ENCODE results near the gene ADARB2. TPM values are rescaled to one million over a fixed set of nuclear protein-coding genes. Genes with fewer than 3 reads are reported as not detected.

ADARB2 gene
- total and polyA plus RNA-seq, 4 donors, result under 0.01 to 0.79 TPM; not detected in 2

- no peak for ATAC-seq (ENCODE audit: low FRiP score)
- no peaks in the 10 kb centered on the region for H3K27me3 ChIP-seq (ENCODE audit: control insufficient read depth in 1 of 2, insufficient read depth in 2 of 2, low read length in 1 of 2)
- H3K27ac ChIP-seq (ENCODE audit: low read depth in 1 of 2, low read length in 2 of 2), result no peak overlapping the region
- WGBS, 2 donors, result 70 to 73% methylated on average over 7 of the region's 7 CpGs
- no peaks in the 10 kb centered on the region for H3K4me1 ChIP-seq (ENCODE audit: control insufficient read depth in 1 of 2, insufficient read depth in 2 of 2, low read length in 2 of 2)
- no peaks in the 10 kb centered on the region for H3K36me3 ChIP-seq (ENCODE audit: control insufficient read depth in 1 of 2, insufficient read depth in 2 of 2, low read length in 1 of 2)
- H3K9me3 ChIP-seq (ENCODE audit: control insufficient read depth, low read length), result no peaks in the 10 kb centered on the region
- DNase-seq, result no peak
- no peak overlapping the region for H3K4me3 ChIP-seq (ENCODE audit: low read length in 2 of 2)
- intact Hi-C loops (cut with DNase I), result no loop called here
Observed at GRCh38 chr10:1194161-1194560, 543.2 kb downstream of the ADARB2 start.

GRCh38 chr10:1193561-1193960 lies 543.8 kb downstream of the ADARB2 start:
- Histone ChIP-seq H3K4me1 (ENCODE audit: control insufficient read depth in 1 of 2, insufficient read depth in 2 of 2, low read length in 2 of 2) (no peaks in the 10 kb centered on the region), H3K36me3 (ENCODE audit: control insufficient read depth in 1 of 2, insufficient read depth in 2 of 2, low read length in 1 of 2) (no peaks in the 10 kb centered on the region), H3K27me3 (ENCODE audit: control insufficient read depth in 1 of 2, insufficient read depth in 2 of 2, low read length in 1 of 2) (no peaks in the 10 kb centered on the region), H3K27ac (ENCODE audit: low read depth in 1 of 2, low read length in 2 of 2) (no peak overlapping the region), H3K9me3 (ENCODE audit: control insufficient read depth, low read length) (no peaks in the 10 kb centered on the region), H3K4me3 (ENCODE audit: low read length in 2 of 2) (no peak overlapping the region)
- DNase-seq (no peak), ATAC-seq (ENCODE audit: low FRiP score) (no peak)
- WGBS, 2 donors, result 13 to 17% methylated on average over 4 of the region's 4 CpGs
- intact Hi-C loops (cut with DNase I), result no loop called here

- Histone ChIP-seq H3K4me1 (ENCODE audit: control insufficient read depth in 1 of 2, insufficient read depth in 2 of 2, low read length in 2 of 2) (no peaks in the 10 kb centered on the region), H3K36me3 (ENCODE audit: control insufficient read depth in 1 of 2, insufficient read depth in 2 of 2, low read length in 1 of 2) (no peaks in the 10 kb centered on the region), H3K27ac (ENCODE audit: low read depth in 1 of 2, low read length in 2 of 2) (no peak overlapping the region), H3K4me3 (ENCODE audit: low read length in 2 of 2) (no peak overlapping the region), H3K27me3 (ENCODE audit: control insufficient read depth in 1 of 2, insufficient read depth in 2 of 2, low read length in 1 of 2) (no peaks in the 10 kb centered on the region), H3K9me3 (ENCODE audit: control insufficient read depth, low read length) (no peaks in the 10 kb centered on the region)
- DNase-seq (peak in 1 of 2 donors; percentile 12), ATAC-seq (ENCODE audit: low FRiP score) (no peak)
- 64 to 71% methylated on average over 7 of the region's 7 CpGs for WGBS, 2 donors
- intact Hi-C loops (cut with DNase I), result no loop called here
Observed at GRCh38 chr10:1191752-1192151, 545.6 kb downstream of the ADARB2 start.

- intact Hi-C loops (cut with DNase I), result no loop called here
- peak; percentile 3 to 53 for DNase-seq
- WGBS, 2 donors, result 89 to 91% methylated on average over 22 of the region's 22 CpGs
Observed at GRCh38 chr10:1190791-1191490, 546.4 kb downstream of the ADARB2 start.

GRCh38 chr10:1190052-1190395 lies 547.3 kb downstream of the ADARB2 start:
- H3K4me1 ChIP-seq (ENCODE audit: control insufficient read depth in 1 of 2, insufficient read depth in 2 of 2, low read length in 2 of 2), result no peaks in the 10 kb centered on the region
- H3K4me3 ChIP-seq (ENCODE audit: low read length in 2 of 2), result no peak overlapping the region
- WGBS, 2 donors, result 62 to 73% methylated on average over 12 of the region's 12 CpGs
- no peaks in the 10 kb centered on the region for H3K27me3 ChIP-seq (ENCODE audit: control insufficient read depth in 1 of 2, insufficient read depth in 2 of 2, low read length in 1 of 2)
- H3K9me3 ChIP-seq (ENCODE audit: control insufficient read depth, low read length), result no peaks in the 10 kb centered on the region
- no peaks in the 10 kb centered on the region for H3K36me3 ChIP-seq (ENCODE audit: control insufficient read depth in 1 of 2, insufficient read depth in 2 of 2, low read length in 1 of 2)
- intact Hi-C loops (cut with DNase I), result no loop called here
- H3K27ac ChIP-seq (ENCODE audit: low read depth in 1 of 2, low read length in 2 of 2), result no peak overlapping the region
- DNase-seq, result no peak
- no peak for ATAC-seq (ENCODE audit: low FRiP score)

More at GRCh38 chr10:1190791-1191490, 546.4 kb downstream of the ADARB2 start:
- no peak overlapping the region for H3K4me3 ChIP-seq (ENCODE audit: low read length in 2 of 2)
- no peaks in the 10 kb centered on the region for H3K36me3 ChIP-seq (ENCODE audit: control insufficient read depth in 1 of 2, insufficient read depth in 2 of 2, low read length in 1 of 2)
- no peaks in the 10 kb centered on the region for H3K9me3 ChIP-seq (ENCODE audit: control insufficient read depth, low read length)
- H3K27ac ChIP-seq (ENCODE audit: low read depth in 1 of 2, low read length in 2 of 2), result no peak overlapping the region
- no peaks in the 10 kb centered on the region for H3K4me1 ChIP-seq (ENCODE audit: control insufficient read depth in 1 of 2, insufficient read depth in 2 of 2, low read length in 2 of 2)
- no peaks in the 10 kb centered on the region for H3K27me3 ChIP-seq (ENCODE audit: control insufficient read depth in 1 of 2, insufficient read depth in 2 of 2, low read length in 1 of 2)
- ATAC-seq (ENCODE audit: low FRiP score), result no peak

GRCh38 chr10:1189166-1190051 lies 547.9 kb downstream of the ADARB2 start:
- no peaks in the 10 kb centered on the region for H3K4me1 ChIP-seq (ENCODE audit: control insufficient read depth in 1 of 2, insufficient read depth in 2 of 2, low read length in 2 of 2)
- intact Hi-C loops (cut with DNase I), result no loop called here
- H3K9me3 ChIP-seq (ENCODE audit: control insufficient read depth, low read length), result no peaks in the 10 kb centered on the region
- DNase-seq (no peak), ATAC-seq (ENCODE audit: low FRiP score) (no peak)
- no peaks in the 10 kb centered on the region for H3K27me3 ChIP-seq (ENCODE audit: control insufficient read depth in 1 of 2, insufficient read depth in 2 of 2, low read length in 1 of 2)
- H3K27ac ChIP-seq (ENCODE audit: low read depth in 1 of 2, low read length in 2 of 2), result no peak overlapping the region
- H3K36me3 ChIP-seq (ENCODE audit: control insufficient read depth in 1 of 2, insufficient read depth in 2 of 2, low read length in 1 of 2), result no peaks in the 10 kb centered on the region
- no peak overlapping the region for H3K4me3 ChIP-seq (ENCODE audit: low read length in 2 of 2)
- WGBS, 2 donors, result 88 to 93% methylated on average over 21 to 24 of the region's 26 CpGs

GRCh38 chr10:1188558-1189135 lies 548.7 kb downstream of the ADARB2 start:
- WGBS, 2 donors, result 87 to 89% methylated on average over 14 of the region's 14 CpGs
- Histone ChIP-seq H3K36me3 (ENCODE audit: control insufficient read depth in 1 of 2, insufficient read depth in 2 of 2, low read length in 1 of 2) (no peaks in the 10 kb centered on the region), H3K27ac (ENCODE audit: low read depth in 1 of 2, low read length in 2 of 2) (no peak overlapping the region), H3K9me3 (ENCODE audit: control insufficient read depth, low read length) (no peaks in the 10 kb centered on the region), H3K27me3 (ENCODE audit: control insufficient read depth in 1 of 2, insufficient read depth in 2 of 2, low read length in 1 of 2) (no peaks in the 10 kb centered on the region), H3K4me1 (ENCODE audit: control insufficient read depth in 1 of 2, insufficient read depth in 2 of 2, low read length in 2 of 2) (no peaks in the 10 kb centered on the region), H3K4me3 (ENCODE audit: low read length in 2 of 2) (no peak overlapping the region)
- intact Hi-C loops (cut with DNase I), result no loop called here
- no peak for ATAC-seq (ENCODE audit: low FRiP score)
- DNase-seq, result peak in 1 of 2 donors; percentile 41

- ATAC-seq (ENCODE audit: low FRiP score) (no peak), DNase-seq (peak in 1 of 2 donors; percentile 47)
- intact Hi-C loops (cut with DNase I), result no loop called here
- H3K27ac ChIP-seq (ENCODE audit: low read depth in 1 of 2, low read length in 2 of 2), result no peak overlapping the region
- H3K9me3 ChIP-seq (ENCODE audit: control insufficient read depth, low read length), result no peaks in the 10 kb centered on the region
- no peaks in the 10 kb centered on the region for H3K27me3 ChIP-seq (ENCODE audit: control insufficient read depth in 1 of 2, insufficient read depth in 2 of 2, low read length in 1 of 2)
- H3K4me1 ChIP-seq (ENCODE audit: control insufficient read depth in 1 of 2, insufficient read depth in 2 of 2, low read length in 2 of 2), result no peaks in the 10 kb centered on the region
- no peaks in the 10 kb centered on the region for H3K36me3 ChIP-seq (ENCODE audit: control insufficient read depth in 1 of 2, insufficient read depth in 2 of 2, low read length in 1 of 2)
- WGBS, 2 donors, result 84 to 89% methylated on average over 11 of the region's 11 CpGs
- H3K4me3 ChIP-seq (ENCODE audit: low read length in 2 of 2), result no peak overlapping the region
Observed at GRCh38 chr10:1187855-1188557, 549.3 kb downstream of the ADARB2 start.

Measured in aorta (tissue), 5 donors.